Fibroblast of skin of back (primary cell): ENCODE results near the gene MYRF.

Experiments
- DNase-seq: peaks from one replicate; pipeline ENCODE4 v3.0.0-alpha.2; 2013

The MYRF gene

GRCh38 chr11:61777234-61778090 is 25.0 kb downstream of the MYRF start:
- peak; percentile 18 for DNase-seq

- no peak for DNase-seq
Measured at GRCh38 chr11:61778357-61778886, 26.0 kb downstream of the MYRF start.

- DNase-seq: no peak
Measured at GRCh38 chr11:61778920-61779650, 26.6 kb downstream of the MYRF start.

- DNase-seq: no peak
Measured at GRCh38 chr11:61779666-61780525, 27.5 kb downstream of the MYRF start.

- no peak for DNase-seq
Measured at GRCh38 chr11:61780581-61781162, 28.2 kb downstream of the MYRF start.

- DNase-seq: no peak
Measured at GRCh38 chr11:61781585-61781984, 29.1 kb downstream of the MYRF start.

GRCh38 chr11:61782299-61782698 is 29.9 kb downstream of the MYRF start:
- DNase-seq: no peak

GRCh38 chr11:61782841-61783240 is 30.4 kb downstream of the MYRF start:
- DNase-seq: no peak

- DNase-seq: peak; percentile 67
Measured at GRCh38 chr11:61783717-61784505, 31.5 kb downstream of the MYRF start.

- DNase-seq: no peak
Measured at GRCh38 chr11:61784506-61784805, 32.0 kb downstream of the MYRF start.

- no peak for DNase-seq
Measured at GRCh38 chr11:61785837-61786402, 33.5 kb downstream of the MYRF start.

GRCh38 chr11:61787928-61788491 is 35.6 kb downstream of the MYRF start:
- peak; percentile 63 for DNase-seq

GRCh38 chr11:61791737-61792309 is 39.4 kb downstream of the MYRF start:
- DNase-seq: peak; percentile 87

GRCh38 chr11:61792310-61793082 is 40.1 kb downstream of the MYRF start, which contains the start of the genes FEN1 and TMEM258:
Gene FEN1 (plus strand): TSS chr11:61792911. CDS start chr11:61795362, 2,451 bp downstream.
Gene TMEM258 (minus strand): TSS chr11:61792599. CDS start chr11:61792558, 41 bp downstream.
- peak; percentile 94 for DNase-seq

- DNase-seq: no peak
Measured at GRCh38 chr11:61793083-61793828, 40.8 kb downstream of the MYRF start.

GRCh38 chr11:61793829-61794204 is 41.4 kb downstream of the MYRF start:
- DNase-seq: no peak

- DNase-seq: no peak
Measured at GRCh38 chr11:61794579-61794978, 42.1 kb downstream of the MYRF start.

GRCh38 chr11:61795459-61795858 is 43.0 kb downstream of the MYRF start:
- DNase-seq: no peak
